Measurements from ENCODE around the gene P2RY6.
A peak's percentile ranks its signal among the peaks of the same experiment; 100 is the strongest.

The P2RY6 gene

GRCh38 chr11:73298233-73298632 is 26.1 kb downstream of the P2RY6 start:
- no peak for DNase-seq

DNA sequence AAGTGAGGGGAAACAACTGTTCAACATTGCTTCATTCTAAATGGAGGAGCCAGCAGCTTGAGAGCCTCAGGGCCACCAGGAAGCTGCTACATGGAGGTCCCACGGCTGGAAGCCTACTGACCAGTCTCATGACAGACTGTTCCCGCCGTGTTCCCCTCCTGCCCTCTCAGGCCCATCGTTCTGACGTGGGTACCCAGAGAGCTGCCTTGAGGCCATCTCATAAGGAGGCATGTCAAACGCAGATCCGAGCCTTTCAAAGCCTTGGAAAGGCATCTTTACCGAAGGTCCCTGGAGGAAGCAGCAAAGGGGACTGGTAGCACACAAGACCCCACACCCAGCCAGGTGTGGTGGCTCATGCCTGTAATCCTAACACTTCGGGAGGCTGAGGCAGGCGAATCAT is 27.6 kb downstream of the P2RY6 start:
- DNase-seq: no peak

DNA sequence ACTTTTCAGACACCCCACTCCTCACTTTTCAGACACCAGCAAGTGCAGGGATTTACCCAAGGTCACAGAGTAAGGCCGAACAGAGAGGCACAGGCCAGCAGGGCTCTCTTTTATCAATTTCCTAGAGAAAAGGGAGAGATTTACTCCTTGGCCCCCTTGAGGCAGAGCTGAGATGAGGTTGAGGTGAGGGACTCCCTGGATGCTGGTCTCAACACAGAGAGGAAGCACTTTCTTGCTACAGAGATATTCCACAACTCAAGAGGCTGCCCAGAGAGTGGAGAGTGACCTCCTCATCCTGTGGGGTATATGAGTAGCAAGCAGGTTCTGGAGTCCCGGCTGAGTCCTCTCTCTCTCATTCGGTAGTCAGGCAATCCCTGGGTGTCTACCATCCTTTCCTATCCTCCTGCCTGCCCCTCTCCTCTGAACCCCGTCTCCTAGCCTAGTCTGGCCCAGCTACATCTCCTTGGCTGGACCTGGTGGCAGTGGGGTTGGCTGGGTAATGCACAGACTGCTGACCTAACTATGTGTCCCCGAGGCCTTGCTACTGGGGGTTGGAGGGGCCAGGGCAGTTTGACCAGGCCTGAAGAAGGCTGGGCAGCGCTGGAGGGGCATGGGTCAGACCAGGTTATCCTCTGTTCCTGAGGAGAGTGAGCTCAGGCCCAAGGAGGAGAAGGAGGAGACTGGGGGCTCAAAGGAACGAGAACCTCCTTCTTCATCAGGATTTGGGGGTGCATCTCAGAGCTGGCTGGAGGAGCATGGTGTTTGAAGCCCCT is 34.1 kb downstream of the P2RY6 start:
- no peak for DNase-seq

DNA sequence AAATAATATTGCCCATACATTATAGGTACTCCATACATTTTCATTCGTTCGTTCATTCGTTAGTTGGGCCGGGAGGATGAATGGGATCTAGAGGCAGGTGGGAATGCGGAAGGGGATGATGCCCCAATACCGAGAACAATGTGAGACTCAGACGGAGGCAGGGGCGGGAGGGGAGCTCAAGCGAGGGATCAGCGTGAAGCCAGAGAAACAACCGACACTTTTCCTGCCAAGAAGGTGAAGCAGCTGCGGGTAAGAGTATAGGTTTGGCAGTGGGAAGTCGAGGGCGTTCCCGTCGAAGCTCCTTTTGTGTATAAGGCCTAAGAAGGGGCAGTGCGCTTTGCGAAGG is 34.8 kb downstream of the P2RY6 start:
- DNase-seq: peak in 1 of 2 donors; percentile 46

DNA sequence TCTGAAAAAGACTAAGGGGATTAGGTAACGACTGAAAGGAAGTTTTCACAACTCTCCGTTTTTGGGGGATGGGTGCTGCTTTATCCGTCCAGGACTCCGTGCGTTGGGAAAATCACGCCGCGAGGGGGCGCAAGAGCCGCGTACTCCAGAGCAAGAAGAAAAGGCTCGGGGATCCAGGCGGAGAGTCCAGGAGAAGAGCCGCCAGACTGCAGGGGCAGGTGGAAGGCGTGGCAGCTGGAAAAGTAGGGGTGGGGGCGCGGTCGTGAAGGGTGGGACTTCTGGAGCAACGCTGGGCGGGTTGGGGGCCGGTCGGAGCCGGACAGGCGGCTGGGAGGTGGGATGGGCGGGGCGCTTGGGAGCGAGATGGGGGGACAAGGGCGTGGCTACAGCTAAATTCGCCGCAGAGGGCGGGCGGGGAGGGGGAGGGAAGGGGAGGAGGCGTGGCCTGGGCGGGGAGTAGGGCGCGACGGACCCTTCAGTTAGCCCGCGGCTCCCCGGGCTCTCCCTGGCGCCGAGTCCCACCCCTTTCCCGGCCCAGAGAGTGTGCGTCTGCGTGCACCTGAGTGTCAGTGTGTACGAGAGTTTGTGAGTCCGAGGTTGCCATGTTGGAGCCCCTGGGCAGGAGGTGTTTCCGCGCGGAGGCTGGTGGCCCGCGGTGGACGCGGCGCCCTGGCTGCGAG is 35.3 kb downstream of the P2RY6 start:
- peak; percentile 91 for DNase-seq

DNA sequence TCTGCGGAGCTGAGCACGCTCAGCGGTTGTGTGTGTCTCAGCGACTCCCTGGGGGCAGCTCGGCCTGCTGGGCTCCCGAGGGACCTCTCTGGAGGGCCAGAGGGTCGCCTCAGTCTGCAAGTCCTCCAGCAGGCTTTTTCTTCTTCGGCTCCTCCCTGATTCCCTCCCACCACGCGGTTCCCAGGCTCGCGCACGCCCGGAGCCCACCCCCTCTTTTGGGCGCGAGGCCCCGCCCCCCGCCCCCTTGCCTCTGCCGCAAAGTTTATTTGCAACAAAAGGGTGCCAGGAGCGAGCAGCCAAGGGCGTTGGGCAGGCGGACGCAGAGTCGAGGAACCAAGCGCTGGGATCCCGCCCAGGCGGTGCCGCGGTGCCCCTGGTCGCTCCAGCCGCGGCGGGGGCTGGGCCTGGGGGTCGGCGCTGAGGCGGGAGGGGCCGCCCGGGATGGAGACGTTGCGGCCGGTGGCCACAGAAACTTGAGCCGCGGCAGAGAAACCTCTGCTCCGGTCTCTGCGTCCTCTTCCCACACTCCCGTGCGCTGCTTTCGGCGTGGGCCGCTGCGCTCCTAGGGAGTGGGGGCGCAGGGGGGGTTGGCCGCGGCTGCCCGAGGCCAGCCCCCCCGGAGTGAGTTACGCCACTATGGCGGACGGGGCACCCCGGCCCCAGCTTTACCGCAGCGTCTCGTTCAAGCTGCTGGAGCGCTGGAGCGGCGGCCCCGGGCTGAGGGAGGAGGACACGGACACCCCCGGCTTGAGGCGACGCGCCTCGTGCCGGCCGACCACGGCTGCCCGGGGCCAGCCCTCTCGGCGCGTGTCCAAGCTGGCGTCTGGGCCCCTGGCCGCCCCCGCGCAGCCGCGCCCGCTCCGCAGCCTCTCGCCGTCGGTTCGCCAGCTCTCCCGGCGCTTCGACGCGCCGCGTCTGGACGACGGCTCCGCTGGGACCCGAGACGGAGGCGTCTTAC is 36.1 kb downstream of the P2RY6 start, which contains the start of gene ARHGEF17:
Gene ARHGEF17, plus strand, starts transcription at position 274 of the 958 bp plus-strand sequence. Its CDS starts 363 bp downstream, at position 637.
- DNase-seq: peak; percentile 48 to 72

DNA sequence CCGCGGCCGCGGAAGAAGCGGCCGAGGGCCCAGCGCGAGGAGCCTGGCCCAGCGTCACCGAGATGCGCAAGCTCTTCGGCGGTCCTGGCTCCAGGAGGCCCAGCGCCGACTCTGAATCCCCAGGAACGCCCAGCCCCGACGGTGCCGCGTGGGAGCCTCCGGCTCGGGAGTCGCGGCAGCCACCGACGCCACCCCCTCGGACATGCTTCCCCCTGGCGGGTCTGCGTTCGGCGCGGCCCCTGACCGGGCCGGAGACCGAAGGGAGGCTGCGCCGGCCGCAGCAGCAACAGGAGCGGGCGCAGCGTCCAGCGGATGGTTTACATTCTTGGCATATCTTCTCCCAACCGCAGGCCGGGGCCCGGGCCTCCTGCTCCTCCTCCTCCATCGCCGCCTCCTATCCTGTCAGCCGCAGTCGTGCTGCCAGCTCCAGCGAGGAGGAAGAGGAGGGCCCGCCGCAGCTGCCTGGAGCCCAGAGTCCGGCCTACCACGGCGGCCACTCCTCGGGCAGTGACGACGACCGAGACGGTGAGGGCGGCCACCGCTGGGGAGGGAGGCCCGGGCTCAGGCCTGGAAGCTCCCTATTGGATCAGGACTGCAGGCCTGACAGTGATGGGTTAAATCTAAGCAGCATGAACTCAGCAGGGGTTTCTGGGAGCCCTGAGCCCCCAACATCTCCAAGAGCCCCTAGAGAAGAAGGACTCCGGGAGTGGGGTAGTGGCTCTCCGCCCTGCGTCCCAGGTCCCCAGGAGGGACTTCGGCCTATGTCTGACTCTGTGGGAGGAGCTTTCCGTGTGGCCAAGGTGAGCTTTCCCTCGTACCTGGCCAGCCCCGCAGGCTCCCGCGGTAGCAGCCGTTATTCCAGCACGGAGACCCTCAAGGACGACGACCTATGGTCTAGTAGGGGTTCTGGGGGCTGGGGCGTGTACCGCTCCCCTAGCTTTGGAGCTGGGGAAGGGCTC is 37.1 kb downstream of the P2RY6 start:
- peak in 1 of 2 donors; percentile 48 for DNase-seq

DNA sequence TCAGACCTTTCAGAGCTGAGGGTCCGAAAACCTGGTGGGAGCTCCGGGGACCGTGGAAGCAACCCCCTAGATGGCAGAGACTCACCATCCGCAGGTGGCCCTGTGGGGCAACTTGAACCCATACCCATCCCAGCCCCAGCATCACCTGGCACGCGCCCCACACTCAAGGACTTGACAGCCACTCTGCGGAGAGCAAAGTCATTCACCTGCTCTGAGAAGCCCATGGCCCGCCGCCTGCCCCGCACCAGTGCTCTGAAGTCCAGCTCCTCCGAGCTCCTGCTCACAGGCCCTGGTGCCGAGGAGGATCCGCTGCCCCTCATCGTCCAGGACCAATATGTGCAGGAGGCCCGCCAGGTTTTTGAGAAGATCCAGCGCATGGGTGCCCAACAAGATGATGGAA is 37.9 kb downstream of the P2RY6 start:
- no peak for DNase-seq

DNA sequence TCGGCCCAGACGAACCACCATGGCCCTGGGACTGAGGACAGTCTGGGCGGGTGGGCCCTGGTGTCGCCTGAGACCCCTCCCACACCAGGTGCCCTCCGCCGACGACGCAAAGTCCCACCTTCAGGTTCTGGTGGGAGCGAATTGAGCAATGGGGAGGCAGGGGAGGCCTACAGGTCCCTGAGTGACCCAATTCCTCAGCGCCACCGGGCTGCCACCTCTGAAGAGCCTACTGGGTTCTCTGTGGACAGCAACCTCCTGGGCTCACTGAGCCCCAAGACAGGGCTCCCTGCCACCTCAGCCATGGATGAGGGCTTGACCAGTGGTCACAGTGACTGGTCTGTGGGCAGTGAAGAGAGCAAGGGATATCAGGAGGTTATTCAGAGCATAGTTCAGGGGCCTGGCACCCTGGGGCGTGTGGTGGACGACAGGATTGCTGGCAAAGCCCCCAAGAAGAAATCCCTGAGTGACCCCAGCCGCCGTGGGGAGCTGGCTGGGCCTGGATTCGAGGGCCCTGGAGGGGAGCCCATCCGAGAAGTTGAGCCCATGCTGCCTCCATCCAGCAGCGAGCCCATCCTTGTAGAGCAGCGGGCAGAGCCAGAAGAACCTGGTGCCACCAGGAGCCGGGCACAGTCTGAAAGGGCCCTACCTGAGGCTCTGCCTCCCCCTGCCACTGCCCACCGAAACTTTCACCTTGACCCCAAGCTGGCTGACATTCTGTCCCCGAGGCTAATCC is 38.7 kb downstream of the P2RY6 start:
- no peak for DNase-seq

DNA sequence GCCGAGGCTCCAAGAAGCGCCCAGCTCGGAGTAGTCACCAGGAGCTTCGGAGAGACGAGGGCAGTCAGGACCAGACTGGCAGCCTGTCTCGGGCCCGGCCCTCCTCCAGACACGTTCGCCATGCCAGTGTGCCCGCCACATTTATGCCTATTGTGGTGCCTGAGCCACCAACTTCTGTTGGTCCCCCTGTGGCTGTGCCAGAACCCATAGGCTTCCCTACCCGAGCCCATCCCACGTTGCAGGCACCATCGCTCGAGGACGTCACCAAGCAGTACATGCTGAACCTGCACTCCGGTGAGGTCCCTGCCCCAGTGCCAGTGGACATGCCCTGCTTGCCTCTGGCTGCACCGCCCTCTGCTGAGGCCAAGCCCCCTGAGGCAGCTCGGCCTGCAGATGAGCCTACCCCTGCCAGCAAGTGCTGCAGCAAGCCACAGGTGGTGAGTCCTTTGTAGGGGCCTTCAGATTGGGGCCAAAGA is 39.3 kb downstream of the P2RY6 start:
- DNase-seq: no peak

DNA sequence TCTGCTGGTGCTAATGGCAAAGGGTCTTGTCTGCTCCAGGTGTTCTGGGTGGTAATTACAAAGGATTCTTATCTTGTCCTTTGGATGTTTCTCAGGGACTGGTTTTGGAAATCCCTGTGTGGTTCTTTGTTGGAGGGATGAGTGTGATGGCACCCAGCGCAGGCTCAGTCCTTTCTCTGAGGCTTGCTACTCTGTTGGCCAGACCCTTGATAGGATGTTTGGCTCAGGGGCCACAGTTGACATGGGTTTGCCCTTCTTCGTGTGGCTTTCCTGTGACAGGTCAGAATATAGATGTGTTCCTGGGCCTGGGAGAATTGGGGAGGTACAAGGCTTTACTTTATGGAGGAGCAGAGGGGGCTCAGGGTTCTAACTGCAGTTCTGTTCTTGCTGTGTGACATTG is 39.9 kb downstream of the P2RY6 start:
- DNase-seq: no peak

- no peak for DNase-seq
These were observed 40.8 kb downstream of the P2RY6 start for GRCh38 chr11:73312851-73313327.

DNA sequence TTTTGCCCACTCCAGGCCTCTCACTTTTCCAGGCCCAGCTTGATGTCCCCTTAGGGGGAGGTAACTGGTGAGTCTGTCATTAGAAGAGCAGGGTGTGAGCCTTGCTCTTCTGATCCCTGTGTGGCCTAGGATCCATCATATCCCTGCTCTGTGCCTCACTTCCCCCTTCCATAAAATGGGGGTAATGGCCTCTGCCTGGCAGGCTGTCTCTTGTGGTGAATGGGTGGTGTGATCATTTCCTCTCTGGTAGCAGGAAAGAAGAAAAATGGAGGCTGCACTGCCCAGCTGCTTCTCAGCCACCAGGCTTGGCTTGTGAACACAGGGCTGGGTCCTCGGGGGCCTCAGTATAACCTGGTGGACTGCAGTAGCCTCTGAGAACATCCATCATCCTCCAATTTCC is 41.5 kb downstream of the P2RY6 start:
- no peak for DNase-seq

DNA sequence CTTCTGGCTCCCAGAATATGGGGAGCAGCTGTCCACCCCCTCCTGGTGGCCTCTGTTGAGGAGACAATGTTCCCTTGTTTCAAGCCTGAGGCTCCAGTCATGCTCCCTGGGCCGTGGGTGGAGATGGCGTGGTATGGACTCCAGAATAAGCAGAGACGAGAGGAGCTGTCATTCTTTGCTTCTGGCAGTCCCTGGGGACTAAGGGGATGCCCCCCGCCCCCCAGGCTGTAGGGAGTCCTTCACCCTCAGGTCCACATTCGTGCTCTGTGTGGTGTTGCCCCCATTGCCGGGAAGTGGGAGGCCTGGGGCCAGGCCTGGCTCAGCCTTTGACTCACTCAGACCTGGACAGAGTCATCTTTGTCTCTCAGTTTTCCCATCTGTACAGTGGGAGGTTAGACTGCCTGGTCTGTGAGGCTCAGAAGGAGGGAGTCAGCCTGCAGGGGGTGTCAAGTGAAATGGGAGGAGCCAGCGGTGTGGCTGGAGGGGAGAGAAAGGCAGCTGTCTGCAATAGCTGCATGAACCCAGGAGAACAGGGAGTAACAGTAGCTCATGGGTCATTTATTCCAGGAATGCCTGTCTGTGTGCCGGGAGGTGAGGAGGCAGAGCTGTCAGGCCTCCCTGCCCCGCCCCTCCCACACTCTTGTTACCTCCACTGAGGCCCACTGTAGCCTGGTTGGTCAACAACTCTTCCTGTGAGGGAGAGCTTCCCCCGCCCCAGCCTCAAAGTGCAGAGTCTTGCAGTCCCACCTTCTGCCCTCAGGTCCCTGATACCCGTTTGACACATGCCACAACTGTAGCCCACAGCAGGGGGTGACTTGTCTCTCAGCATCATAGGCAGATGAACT is 42.2 kb downstream of the P2RY6 start:
- no peak for DNase-seq

- DNase-seq: no peak
These were observed 43.3 kb downstream of the P2RY6 start for GRCh38 chr11:73315293-73316020.

GRCh38 chr11:73316422-73316821 is 44.3 kb downstream of the P2RY6 start:
- DNase-seq: no peak

- DNase-seq: no peak
These were observed 45.2 kb downstream of the P2RY6 start for GRCh38 chr11:73317373-73317772.

- DNase-seq: no peak
These were observed 45.7 kb downstream of the P2RY6 start for GRCh38 chr11:73317803-73318202.

DNA sequence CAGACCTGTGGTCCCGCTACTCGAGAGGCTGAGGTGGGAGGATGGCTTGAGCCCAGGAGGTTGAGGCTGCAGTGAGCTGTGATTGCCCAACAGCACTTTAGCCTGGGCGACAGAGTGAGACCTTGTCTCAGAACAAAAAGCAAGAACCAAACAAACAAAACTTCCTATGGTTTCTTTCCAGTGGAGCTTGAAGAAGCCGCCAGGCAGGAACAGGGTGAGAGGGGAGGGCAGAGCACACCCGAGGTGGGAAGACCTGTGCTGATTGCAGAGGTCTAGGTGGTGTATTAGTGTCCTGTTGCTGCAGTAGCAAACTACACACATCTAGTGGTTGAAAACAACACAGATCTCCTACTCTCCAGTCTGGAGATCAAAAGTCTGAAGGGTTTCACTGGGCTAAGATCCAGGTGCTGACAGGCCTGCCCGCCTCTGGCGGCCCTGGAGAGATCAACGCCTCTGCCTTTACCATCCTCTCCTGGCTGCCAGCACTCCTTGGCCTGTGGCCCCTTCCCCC is 46.4 kb downstream of the P2RY6 start:
- DNase-seq: no peak

Measured in bone marrow (tissue), 2 donors.